Lower lobe of right lung (tissue), 2 donors: ENCODE measurements around the gene SLC34A1. TPM values are rescaled to one million over a fixed set of nuclear protein-coding genes. Genes with fewer than 3 reads are reported as not detected.

ENCODE experiments used
- ATAC-seq, 2 donors: fragments of 200-7000 bp; cut with Tn5 transposase; one replicate each; pipeline ENCODE4 v1.9.1; 2020 to 2022; ENCODE audit warnings: mild to moderate bottlenecking in 2 of 2, moderate library complexity in 2 of 2
- DNase-seq: peaks from one replicate; pipeline ENCODE4 v3.0.0-alpha.2; 2020
- H3K27ac ChIP-seq: fragments of 200-600 bp; one replicate; pipeline ENCODE4 v1.8.0; 2022
- H3K27me3 ChIP-seq: fragments of 200-600 bp; one replicate; pipeline ENCODE4 v1.8.0; 2022; ENCODE audit warnings: low read depth
- H3K36me3 ChIP-seq: fragments of 200-600 bp; one replicate; pipeline ENCODE4 v1.8.0; 2022; ENCODE audit warnings: mild to moderate bottlenecking
- H3K4me1 ChIP-seq: fragments of 200-600 bp; one replicate; pipeline ENCODE4 v1.8.0; 2022
- H3K4me3 ChIP-seq: fragments of 200-600 bp; one replicate; pipeline ENCODE4 v1.8.0; 2022; ENCODE audit warnings: mild to moderate bottlenecking
- H3K9me3 ChIP-seq: fragments of 200-600 bp; one replicate; pipeline ENCODE4 v1.8.0; 2022
- intact Hi-C: fragments of 100-400 bp; cut with DNase I; formaldehyde crosslinking; loops from one replicate; pipeline ENCODE4 v1.11.0; 2022
- total RNA-seq: library from RNA; stranded (reverse); fragmentation: NEBNext Ultra II Directional; extraction: Animal tissue kit (Norgen Biotek cat#: 25700); gene quantifications from one replicate; pipeline ENCODE4 v1.2.1, GENCODE V29; 2021
- TF ChIP-seq, protein P1 (sequence below): fragments of 200-600 bp; IDR thresholded peaks from one replicate; pipeline ENCODE4 v1.8.0; 2022; ENCODE audit warnings: antibody characterized with exemption, mild to moderate bottlenecking
- donor health status: DM: no; HTN: yes; CAD: no; lungs with severe emphysema.

SLC34A1 gene
- total RNA-seq, 1 donor from 2014 or later = not detected

DNA sequence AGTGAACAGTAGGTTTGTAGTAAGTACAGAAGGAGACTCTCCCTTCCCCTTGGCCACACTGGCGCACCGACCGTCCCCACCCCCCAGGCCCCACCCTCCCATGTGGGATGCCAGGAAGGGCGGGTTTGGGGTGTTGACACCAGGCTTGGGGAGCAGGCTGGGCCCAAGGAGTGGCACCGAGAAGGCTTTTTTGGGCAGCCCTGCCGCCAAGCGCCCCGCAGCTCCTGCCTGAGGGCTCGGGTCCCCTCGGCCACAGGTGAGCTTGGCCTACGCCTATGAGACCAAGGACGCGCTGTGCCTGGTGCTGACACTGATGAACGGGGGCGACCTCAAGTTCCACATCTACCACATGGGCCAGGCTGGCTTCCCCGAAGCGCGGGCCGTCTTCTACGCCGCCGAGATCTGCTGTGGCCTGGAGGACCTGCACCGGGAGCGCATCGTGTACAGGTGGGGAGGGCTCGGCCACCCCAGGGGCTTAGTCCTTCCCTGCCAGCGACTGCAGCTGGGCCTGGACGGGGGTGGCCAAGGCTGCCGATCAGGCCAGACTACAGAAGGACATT, 49.5 kb downstream of the SLC34A1 start:
- H3K27me3 ChIP-seq = no peaks in the 10 kb centered on the region
- no peak overlapping the region for H3K4me3 ChIP-seq
- intact Hi-C loops = no loop called here
- H3K4me1 ChIP-seq = peaks cover 42% of the 10 kb centered on the region
- H3K36me3 ChIP-seq = peaks cover 78% of the 10 kb centered on the region
- ATAC-seq (no peak), DNase-seq (no peak)
- H3K27ac ChIP-seq = no peak overlapping the region
- TF ChIP-seq, protein P1, sequence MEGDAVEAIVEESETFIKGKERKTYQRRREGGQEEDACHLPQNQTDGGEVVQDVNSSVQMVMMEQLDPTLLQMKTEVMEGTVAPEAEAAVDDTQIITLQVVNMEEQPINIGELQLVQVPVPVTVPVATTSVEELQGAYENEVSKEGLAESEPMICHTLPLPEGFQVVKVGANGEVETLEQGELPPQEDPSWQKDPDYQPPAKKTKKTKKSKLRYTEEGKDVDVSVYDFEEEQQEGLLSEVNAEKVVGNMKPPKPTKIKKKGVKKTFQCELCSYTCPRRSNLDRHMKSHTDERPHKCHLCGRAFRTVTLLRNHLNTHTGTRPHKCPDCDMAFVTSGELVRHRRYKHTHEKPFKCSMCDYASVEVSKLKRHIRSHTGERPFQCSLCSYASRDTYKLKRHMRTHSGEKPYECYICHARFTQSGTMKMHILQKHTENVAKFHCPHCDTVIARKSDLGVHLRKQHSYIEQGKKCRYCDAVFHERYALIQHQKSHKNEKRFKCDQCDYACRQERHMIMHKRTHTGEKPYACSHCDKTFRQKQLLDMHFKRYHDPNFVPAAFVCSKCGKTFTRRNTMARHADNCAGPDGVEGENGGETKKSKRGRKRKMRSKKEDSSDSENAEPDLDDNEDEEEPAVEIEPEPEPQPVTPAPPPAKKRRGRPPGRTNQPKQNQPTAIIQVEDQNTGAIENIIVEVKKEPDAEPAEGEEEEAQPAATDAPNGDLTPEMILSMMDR = no peak
- no peaks in the 10 kb centered on the region for H3K9me3 ChIP-seq

DNA sequence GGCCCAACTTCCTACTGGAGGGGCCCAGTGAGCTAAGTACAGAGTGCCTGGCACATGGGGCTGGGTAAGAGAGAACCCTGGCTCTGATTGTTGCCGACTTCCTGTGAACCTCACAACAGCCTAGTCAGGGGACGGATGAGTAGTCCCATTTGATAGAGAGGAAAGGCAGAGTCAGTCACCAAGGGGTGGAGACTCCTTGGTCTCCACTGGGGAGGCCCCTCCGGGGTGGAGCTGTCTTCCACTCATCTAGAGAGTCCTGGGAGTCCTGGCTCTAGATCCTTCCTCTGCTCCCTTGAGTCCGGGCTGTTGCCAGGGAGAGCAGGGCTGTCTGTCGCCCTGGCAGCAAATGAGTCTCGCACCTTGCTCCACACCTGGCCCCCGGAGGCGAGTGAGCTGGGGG, 50.2 kb downstream of the SLC34A1 start:
- H3K36me3 ChIP-seq = peaks cover 82% of the 10 kb centered on the region
- no peak overlapping the region for H3K27ac ChIP-seq
- intact Hi-C loops = no loop called here
- no peaks in the 10 kb centered on the region for H3K9me3 ChIP-seq
- H3K4me1 ChIP-seq = peaks cover 35% of the 10 kb centered on the region
- no peak for DNase-seq
- ATAC-seq = no peak
- TF ChIP-seq, protein P1 = no peak
- no peaks in the 10 kb centered on the region for H3K27me3 ChIP-seq
- H3K4me3 ChIP-seq = no peak overlapping the region

DNA sequence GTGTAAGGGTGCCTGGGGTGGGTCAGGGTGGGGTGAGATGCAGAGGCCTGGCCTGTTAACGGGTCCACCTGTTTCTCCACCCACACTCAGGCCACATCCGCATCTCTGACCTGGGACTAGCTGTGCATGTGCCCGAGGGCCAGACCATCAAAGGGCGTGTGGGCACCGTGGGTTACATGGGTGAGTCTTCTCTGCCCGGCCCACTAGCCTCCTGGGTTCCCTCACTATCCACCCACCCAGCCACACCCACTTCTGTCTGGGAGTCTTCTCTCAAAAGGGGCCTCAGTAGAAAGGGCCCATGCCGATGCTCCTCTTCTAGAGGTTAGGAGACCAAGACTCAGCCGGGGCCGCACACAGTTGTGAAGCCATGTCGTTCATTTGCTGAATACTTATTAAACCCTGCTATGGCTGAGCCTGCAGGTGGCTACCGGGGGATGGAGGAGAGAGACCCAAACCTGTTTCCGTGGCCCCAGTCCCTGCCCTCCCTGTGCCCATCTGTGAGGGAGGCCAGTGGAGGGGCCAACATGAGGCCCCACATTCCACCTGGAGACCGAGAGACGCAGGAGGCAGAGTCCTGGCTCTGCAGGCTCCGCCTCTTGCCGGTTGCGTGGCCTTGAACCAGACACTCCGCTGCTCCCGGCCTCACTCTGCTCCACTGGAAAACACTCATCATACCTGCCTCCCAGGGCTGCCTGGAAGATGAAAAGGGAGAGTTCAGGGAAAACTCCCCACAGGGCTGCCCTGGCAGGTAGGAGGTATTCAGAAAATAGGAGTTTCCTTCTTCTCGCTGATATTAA, 50.9 kb downstream of the SLC34A1 start:
- intact Hi-C loops = no loop called here
- Histone ChIP-seq H3K4me3 (no peak overlapping the region), H3K4me1 (peaks cover 28% of the 10 kb centered on the region), H3K36me3 (peaks cover 87% of the 10 kb centered on the region), H3K27ac (no peak overlapping the region), H3K27me3 (no peaks in the 10 kb centered on the region), H3K9me3 (no peaks in the 10 kb centered on the region)
- no peak for ATAC-seq
- no peak for DNase-seq
- TF ChIP-seq, protein P1 = no peak

DNA sequence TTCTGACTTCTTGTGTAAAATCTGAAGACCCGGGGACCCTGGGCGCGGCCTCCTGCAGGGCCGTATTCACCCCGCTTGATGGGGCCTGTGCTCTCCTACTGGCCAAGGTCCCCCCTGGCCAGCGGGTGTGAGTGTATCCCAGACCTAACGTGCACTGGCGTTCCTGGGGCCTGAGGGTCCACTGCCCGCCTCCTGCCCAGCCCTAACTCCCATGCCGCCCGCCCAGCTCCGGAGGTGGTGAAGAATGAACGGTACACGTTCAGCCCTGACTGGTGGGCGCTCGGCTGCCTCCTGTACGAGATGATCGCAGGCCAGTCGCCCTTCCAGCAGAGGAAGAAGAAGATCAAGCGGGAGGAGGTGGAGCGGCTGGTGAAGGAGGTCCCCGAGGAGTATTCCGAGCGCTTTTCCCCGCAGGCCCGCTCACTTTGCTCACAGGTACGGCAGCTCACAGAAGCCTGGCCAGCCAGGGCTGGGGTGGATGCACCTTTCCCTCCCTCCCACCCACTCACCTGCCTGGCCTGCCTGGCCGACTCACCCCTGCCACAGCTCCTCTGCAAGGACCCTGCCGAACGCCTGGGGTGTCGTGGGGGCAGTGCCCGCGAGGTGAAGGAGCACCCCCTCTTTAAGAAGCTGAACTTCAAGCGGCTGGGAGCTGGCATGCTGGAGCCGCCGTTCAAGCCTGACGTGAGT, 51.8 kb downstream of the SLC34A1 start:
- Histone ChIP-seq H3K36me3 (peaks cover 92% of the 10 kb centered on the region), H3K9me3 (no peaks in the 10 kb centered on the region)
- DNase-seq = no peak

DNA sequence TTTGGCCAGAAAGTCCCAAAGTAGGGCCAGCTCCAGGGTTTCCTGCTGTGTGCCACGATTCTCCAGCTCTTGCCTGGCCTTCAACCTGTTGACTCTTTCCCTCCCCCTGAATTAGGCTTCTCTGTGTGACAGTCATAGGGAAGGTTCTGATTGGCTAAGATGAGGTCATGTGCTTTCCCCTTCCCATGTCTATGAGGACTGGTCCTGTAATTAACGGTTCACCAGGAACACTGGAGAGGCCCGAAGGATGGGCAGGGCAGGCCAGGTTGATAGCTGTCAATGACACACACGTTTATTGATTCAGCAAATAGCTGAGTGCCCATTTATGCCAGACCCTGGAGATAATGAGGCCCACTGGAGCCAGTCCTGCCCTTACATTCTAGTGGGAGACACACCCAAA, 53.4 kb downstream of the SLC34A1 start:
- intact Hi-C loops = no loop called here
- H3K27ac ChIP-seq = no peak overlapping the region
- peaks cover 3% of the 10 kb centered on the region for H3K4me1 ChIP-seq
- TF ChIP-seq, protein P1 = no peak
- H3K9me3 ChIP-seq = no peaks in the 10 kb centered on the region
- H3K4me3 ChIP-seq = no peak overlapping the region
- no peaks in the 10 kb centered on the region for H3K27me3 ChIP-seq
- DNase-seq (no peak), ATAC-seq (peak; percentile 20 to 78)
- peaks cover 94% of the 10 kb centered on the region for H3K36me3 ChIP-seq

More for the DNA sequence above, 51.8 kb downstream of the SLC34A1 start:
- no peak for ATAC-seq
- Histone ChIP-seq H3K4me1 (peaks cover 19% of the 10 kb centered on the region), H3K4me3 (no peak overlapping the region), H3K27me3 (no peaks in the 10 kb centered on the region), H3K27ac (no peak overlapping the region)
- intact Hi-C loops = no loop called here
- TF ChIP-seq, protein P1 = no peak
